Naive thymus-derived CD8-positive, alpha-beta T cell (primary cell): Measurements from ENCODE around the gene SLC22A25. TPM values are rescaled to one million over a fixed set of nuclear protein-coding genes. Genes with fewer than 3 reads are reported as not detected.
"Not testable (repeated sequence)": the region's sequence is repeated elsewhere in the genome, so short reads cannot be mapped to it uniquely, and the experiment has no call there.

ENCODE experiments used
- ATAC-seq, 2 donors: fragments of 150-1000 bp; cut with Tn5 transposase in 1 of 2; sonication (Bioruptor Pico), chemical (Tn5 transposase) in 1 of 2; 1 replicate in 1 of 2; 2 replicates in 1 of 2; pipeline ENCODE4 v1.10.0; 2021; ENCODE audit warnings: mild to moderate bottlenecking in 2 of 2, moderate library complexity in 2 of 2
- POLR2A ChIA-PET: fragments of 350-600 bp; sonication (Branson Sonifier 250); formaldehyde crosslinking; loops from one replicate; lab custom pipeline; 2021; ENCODE audit warnings: antibody characterized with exemption; lab: Charles Lee
- DNase-seq, 10 donors: peaks; one replicate each; pipeline versions ENCODE4 v3.0.0 to v3.0.0-alpha.2; 2020 to 2022
- H3K27ac Mint-ChIP-seq, 10 donors: one replicate each; pipeline ENCODE4 v1.8.0; 2020 to 2022; ENCODE audit warnings: mild to moderate bottlenecking in 10 of 10, mixed read lengths in 10 of 10, moderate library complexity in 4 of 10, inconsistent platforms in 1 of 10
- H3K27me3 Mint-ChIP-seq, 5 donors: one replicate each; pipeline ENCODE4 v1.8.0; 2021 to 2022; ENCODE audit warnings: mixed read lengths in 5 of 5
- H3K36me3 Mint-ChIP-seq, 3 donors: one replicate each; pipeline ENCODE4 v1.8.0; 2020 to 2022; ENCODE audit warnings: mixed read lengths in 3 of 3, mild to moderate bottlenecking in 2 of 3, inconsistent platforms in 1 of 3
- H3K4me1 Mint-ChIP-seq, 4 donors: one replicate each; pipeline ENCODE4 v1.8.0; 2021 to 2022; ENCODE audit warnings: mixed read lengths in 4 of 4
- H3K4me3 Mint-ChIP-seq, 10 donors: one replicate each; pipeline ENCODE4 v1.8.0; 2020 to 2022; ENCODE audit warnings: mild to moderate bottlenecking in 10 of 10, mixed read lengths in 10 of 10, moderate library complexity in 6 of 10, inconsistent platforms in 1 of 10
- H3K9me3 Mint-ChIP-seq, 9 donors: one replicate each; pipeline ENCODE4 v1.8.0; 2020 to 2022; ENCODE audit warnings: mixed read lengths in 9 of 9, mild to moderate bottlenecking in 3 of 9, inconsistent platforms in 1 of 9, moderate library complexity in 1 of 9
- polyA plus RNA-seq, 3 donors: library from polyadenylated mRNA; unstranded; fragments of 300-500 nt; fragmentation: Illumina TruSeq; gene quantifications; one replicate each; pipeline ENCODE4 v1.2.3, GENCODE V29; 2021
- total RNA-seq, 8 experiments: library from RNA in 2 of 8; stranded (reverse) in 2 of 8; gene quantifications; one replicate each; pipeline ENCODE4 v1.2.3 and lab custom pipeline; 2021 to 2026

The SLC22A25 gene
- total and polyA plus RNA-seq, 5 experiments from 2014 or later = not detected

DNA sequence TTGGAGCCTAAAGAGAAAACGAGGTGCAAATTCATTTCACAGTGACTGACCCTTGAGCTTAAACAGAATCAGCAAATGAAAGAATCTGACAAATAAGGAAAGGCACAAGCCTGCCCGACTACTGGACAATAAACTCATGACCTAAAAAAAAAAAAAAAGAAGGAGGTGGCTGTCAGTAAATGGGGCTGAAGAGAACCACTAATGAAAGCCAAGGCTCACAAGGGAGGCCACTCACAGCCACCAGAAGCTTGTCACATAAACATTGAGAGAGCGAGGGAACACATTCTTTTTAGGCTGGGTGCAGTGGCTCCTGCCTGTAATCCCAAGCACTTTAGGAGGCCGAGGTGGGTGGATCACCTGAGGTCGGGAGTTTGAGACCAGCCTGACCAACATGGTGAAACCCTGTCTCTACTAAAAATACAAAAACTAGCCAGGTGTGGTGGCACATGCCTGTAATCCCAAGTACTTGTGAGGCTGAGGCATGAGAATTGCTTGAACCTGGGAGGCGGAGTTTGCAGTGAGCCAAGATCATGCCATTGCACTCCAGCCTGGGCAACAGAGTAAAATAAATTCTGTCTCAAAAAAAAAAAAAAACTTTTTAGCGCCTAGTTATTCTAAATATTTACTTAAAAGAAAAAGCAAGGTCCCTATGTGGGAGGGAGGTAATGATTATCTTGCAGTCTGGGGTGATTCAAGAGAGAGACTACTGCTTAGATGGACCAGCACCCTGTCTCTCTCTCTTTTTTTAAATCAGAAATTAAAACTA lies 4.0 kb upstream of the SLC22A25 start:
- POLR2A ChIA-PET, H3K4me3 Mint-ChIP-seq, H3K27ac Mint-ChIP-seq, ATAC-seq, H3K9me3 Mint-ChIP-seq, DNase-seq, H3K36me3 Mint-ChIP-seq, H3K4me1 Mint-ChIP-seq: not testable (repeated sequence)
- peaks cover 3 to 25% (median 20%) of the 10 kb centered on the region in 5 donors for H3K27me3 Mint-ChIP-seq

DNA sequence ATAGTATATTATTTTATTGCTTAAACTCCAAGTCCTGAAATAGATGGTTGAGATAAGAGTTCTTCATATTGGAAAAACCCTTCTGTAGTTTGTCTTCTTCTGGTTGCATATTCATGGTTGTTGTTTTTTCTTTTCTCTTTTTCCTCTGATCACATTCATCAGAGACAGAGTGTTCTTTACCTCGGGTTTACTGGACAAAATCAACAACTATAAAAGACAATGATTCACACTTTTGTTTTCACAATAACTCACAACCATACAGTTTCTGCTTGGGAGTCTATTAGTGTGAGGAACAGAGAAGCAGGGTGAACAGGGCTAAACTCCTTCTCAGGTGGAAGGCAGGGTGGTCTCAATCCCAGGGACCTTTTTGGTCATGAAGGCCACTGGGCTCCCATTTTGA lies 2.6 kb upstream of the SLC22A25 start:
- H3K4me3 Mint-ChIP-seq = no peak overlapping the region
- no peaks in the 10 kb centered on the region for H3K36me3 Mint-ChIP-seq
- ATAC-seq (no peak), DNase-seq (no peak)
- POLR2A ChIA-PET = no interaction called here
- H3K27me3 Mint-ChIP-seq = peaks cover 3 to 26% (median 20%) of the 10 kb centered on the region in 5 donors
- no peaks in the 10 kb centered on the region for H3K9me3 Mint-ChIP-seq
- peaks cover 7 to 19% (median 17%) of the 10 kb centered on the region in 4 donors for H3K4me1 Mint-ChIP-seq
- peak overlapping the region in 1 of 10 donors; percentile 20 for H3K27ac Mint-ChIP-seq

DNA sequence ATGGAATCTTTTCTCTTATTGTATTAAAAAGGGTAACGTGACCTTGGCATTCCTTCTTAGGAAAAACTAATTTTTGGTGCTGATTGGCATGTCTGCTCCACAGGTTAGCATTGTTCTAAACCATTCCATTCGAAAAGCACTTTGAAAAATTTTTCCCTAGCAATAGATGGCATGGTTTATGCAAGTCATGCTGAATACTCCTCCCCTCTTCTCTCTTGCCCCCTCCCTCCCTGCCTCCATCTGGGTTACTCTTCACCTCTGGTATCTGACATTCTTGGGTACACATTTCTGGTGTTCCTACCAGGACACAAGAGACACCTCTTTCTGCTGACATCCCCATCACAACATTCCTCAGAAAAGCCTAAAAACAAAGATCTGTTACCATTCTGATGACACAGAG lies 1.5 kb upstream of the SLC22A25 start:
- H3K9me3 Mint-ChIP-seq = peaks cover 0 to 2% (median 0%) of the 10 kb centered on the region in 9 donors
- no peaks in the 10 kb centered on the region for H3K36me3 Mint-ChIP-seq
- DNase-seq (no peak), ATAC-seq (no peak)
- H3K27ac Mint-ChIP-seq = no peak overlapping the region
- H3K4me3 Mint-ChIP-seq = no peak overlapping the region
- peaks cover 3 to 22% (median 20%) of the 10 kb centered on the region in 5 donors for H3K27me3 Mint-ChIP-seq
- peaks cover 7 to 20% (median 18%) of the 10 kb centered on the region in 4 donors for H3K4me1 Mint-ChIP-seq
- POLR2A ChIA-PET = no interaction called here

GRCh38 chr11:63242089-63242781 lies 1.2 kb downstream of the SLC22A25 start:
- Mint-ChIP-seq H3K4me1 (peaks cover 7 to 20% (median 18%) of the 10 kb centered on the region in 4 donors), H3K9me3 (peaks cover 0 to 5% (median 2%) of the 10 kb centered on the region in 9 donors), H3K36me3 (peaks cover 0 to 9% (median 0%) of the 10 kb centered on the region in 3 donors), H3K27ac (peak overlapping the region in 3 of 10 donors; percentile 0 to 66 (median 3)), H3K27me3 (peaks cover 3 to 22% (median 19%) of the 10 kb centered on the region in 5 donors), H3K4me3 (peak overlapping the region in 4 of 10 donors; percentile 25 to 59 (median 36))
- POLR2A ChIA-PET = no interaction called here
- ATAC-seq (peak; percentile 39 to 68), DNase-seq (peak in 2 of 10 donors; percentile 20 to 31)

DNA sequence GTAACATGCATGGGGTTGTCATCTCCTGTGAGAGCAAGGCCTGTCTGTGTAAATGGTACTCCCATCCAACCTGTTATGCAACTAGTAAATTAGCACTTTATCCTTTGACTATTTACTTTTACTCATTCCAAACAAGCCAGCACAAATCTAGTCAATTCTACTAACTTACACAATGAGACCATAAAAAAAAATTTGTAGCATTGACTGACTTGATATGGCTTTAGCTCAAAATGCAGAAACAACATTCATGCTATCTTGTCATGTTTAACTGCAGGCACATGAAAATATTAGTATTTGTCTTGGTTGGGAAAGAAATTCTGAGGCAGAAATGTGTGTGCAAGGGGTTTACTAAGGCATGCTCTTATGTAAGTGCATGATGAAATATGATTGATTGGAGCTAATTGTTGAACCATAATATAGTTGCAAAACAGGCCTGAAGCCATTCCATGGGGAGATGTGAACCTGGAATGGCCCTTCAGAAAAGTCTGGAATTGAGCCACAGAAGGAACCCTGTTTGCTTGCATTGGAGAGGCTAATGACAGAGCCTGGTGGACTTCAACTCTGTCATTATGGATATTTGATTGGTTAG lies 2.5 kb downstream of the SLC22A25 start:
- peaks cover 2 to 20% (median 17%) of the 10 kb centered on the region in 5 donors for H3K27me3 Mint-ChIP-seq
- H3K36me3 Mint-ChIP-seq = peaks cover 0 to 16% (median 0%) of the 10 kb centered on the region in 3 donors
- H3K4me3 Mint-ChIP-seq = no peak overlapping the region
- ATAC-seq (no peak), DNase-seq (no peak)
- peaks cover 0 to 11% (median 8%) of the 10 kb centered on the region in 9 donors for H3K9me3 Mint-ChIP-seq
- peaks cover 7 to 26% (median 24%) of the 10 kb centered on the region in 4 donors for H3K4me1 Mint-ChIP-seq
- POLR2A ChIA-PET = no interaction called here
- peak overlapping the region in 1 of 10 donors; percentile 2 for H3K27ac Mint-ChIP-seq

DNA sequence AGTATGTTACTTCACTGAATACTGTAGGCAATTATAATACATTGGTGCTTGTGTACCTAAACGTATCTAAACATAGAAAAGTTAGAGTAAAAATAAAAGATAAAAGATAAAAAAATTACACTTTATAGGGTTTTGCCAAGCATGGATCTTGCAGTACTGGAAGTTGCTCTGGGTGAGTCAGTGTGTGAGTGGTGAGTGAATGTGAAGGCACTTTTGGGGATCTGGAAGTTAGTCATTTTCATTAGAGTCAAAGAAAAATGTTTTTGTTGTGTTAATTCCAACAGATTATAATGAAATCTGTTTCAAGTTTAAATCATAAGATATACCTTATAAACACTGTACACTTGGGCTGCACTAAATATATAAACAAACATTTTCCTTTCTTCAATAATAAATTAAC lies 3.3 kb downstream of the SLC22A25 start:
- no peak overlapping the region for H3K4me3 Mint-ChIP-seq
- H3K36me3 Mint-ChIP-seq = peaks cover 0 to 20% (median under 1%) of the 10 kb centered on the region in 3 donors
- H3K9me3 Mint-ChIP-seq = peaks cover 0 to 16% (median 8%) of the 10 kb centered on the region in 9 donors
- H3K27me3 Mint-ChIP-seq = peaks cover 2 to 20% (median 18%) of the 10 kb centered on the region in 5 donors
- H3K4me1 Mint-ChIP-seq = peaks cover 12 to 32% (median 28%) of the 10 kb centered on the region in 4 donors
- peak overlapping the region in 1 of 10 donors; percentile 44 for H3K27ac Mint-ChIP-seq
- POLR2A ChIA-PET = no interaction called here
- DNase-seq = no peak
- no peak for ATAC-seq

DNA sequence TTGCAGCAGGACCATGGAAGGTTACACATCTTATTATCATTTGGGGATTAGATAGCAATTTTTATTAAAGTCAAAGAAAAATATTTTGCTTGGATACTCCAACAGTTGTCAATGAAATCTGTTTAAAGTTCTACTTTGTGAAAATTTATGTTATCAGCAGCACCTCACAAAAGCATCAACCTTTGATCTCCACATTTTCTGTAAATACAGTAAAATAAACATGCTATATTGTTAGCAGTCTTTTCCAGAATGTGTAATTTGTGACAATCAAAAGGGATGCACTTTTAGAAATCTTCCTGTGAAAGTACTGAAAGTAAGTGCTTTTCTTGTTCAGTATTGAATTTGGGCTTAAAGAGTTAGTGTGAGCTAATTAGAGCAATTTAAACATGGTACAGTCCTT lies 4.1 kb downstream of the SLC22A25 start:
- Mint-ChIP-seq H3K4me3 (no peak overlapping the region), H3K36me3 (peaks cover 0 to 21% (median 2%) of the 10 kb centered on the region in 3 donors), H3K27me3 (peaks cover 0 to 17% (median 14%) of the 10 kb centered on the region in 5 donors), H3K9me3 (peaks cover 0 to 20% (median 8%) of the 10 kb centered on the region in 9 donors), H3K27ac (no peak overlapping the region), H3K4me1 (peaks cover 15 to 34% (median 31%) of the 10 kb centered on the region in 4 donors)
- no peak for DNase-seq
- POLR2A ChIA-PET = no interaction called here
- ATAC-seq = no peak

- POLR2A ChIA-PET = no interaction called here
- H3K4me3 Mint-ChIP-seq = peak overlapping the region in 1 of 10 donors; percentile 1
- ATAC-seq = no peak
- peaks cover 0 to 18% (median 10%) of the 10 kb centered on the region in 5 donors for H3K27me3 Mint-ChIP-seq
- no peak overlapping the region for H3K27ac Mint-ChIP-seq
- peaks cover 0 to 21% (median 4%) of the 10 kb centered on the region in 3 donors for H3K36me3 Mint-ChIP-seq
- peaks cover 14 to 29% (median 25%) of the 10 kb centered on the region in 4 donors for H3K4me1 Mint-ChIP-seq
- peaks cover 0 to 21% (median 9%) of the 10 kb centered on the region in 9 donors for H3K9me3 Mint-ChIP-seq
- no peak for DNase-seq
These were observed 6.0 kb downstream of the SLC22A25 start for GRCh38 chr11:63237413-63237812.

GRCh38 chr11:63235471-63236461 lies 7.6 kb downstream of the SLC22A25 start:
- peak in 9 of 10 donors; percentile 7 to 71 (median 37) for DNase-seq
- Mint-ChIP-seq H3K9me3 (peaks cover 0 to 24% (median 9%) of the 10 kb centered on the region in 9 donors), H3K4me1 (peaks cover 8 to 15% (median 13%) of the 10 kb centered on the region in 4 donors), H3K36me3 (peaks cover 0 to 21% (median 4%) of the 10 kb centered on the region in 3 donors), H3K27ac (peak overlapping the region; percentile 10 to 93 (median 67)), H3K27me3 (peaks cover 3 to 22% (median 13%) of the 10 kb centered on the region in 5 donors), H3K4me3 (peak overlapping the region in 8 of 10 donors; percentile 3 to 77 (median 38))
- POLR2A ChIA-PET = interaction anchor here (0.6 kb wide), 2 partner anchors 354 to 1982 kb away, joined by 3 read pairs; no protein-coding TSS in a partner anchor
- ATAC-seq = not testable (repeated sequence)

GRCh38 chr11:63229815-63230214 lies 13.6 kb downstream of the SLC22A25 start:
- ATAC-seq = no peak
- H3K27me3 Mint-ChIP-seq = peaks cover 4 to 37% (median 23%) of the 10 kb centered on the region in 5 donors
- POLR2A ChIA-PET = no interaction called here
- H3K9me3 Mint-ChIP-seq = peaks cover 0 to 10% (median 0%) of the 10 kb centered on the region in 9 donors
- H3K27ac Mint-ChIP-seq = no peak overlapping the region
- peaks cover 0 to under 1% (median under 1%) of the 10 kb centered on the region in 4 donors for H3K4me1 Mint-ChIP-seq
- no peak for DNase-seq
- H3K36me3 Mint-ChIP-seq = peaks cover 0 to 2% (median 0%) of the 10 kb centered on the region in 3 donors
- H3K4me3 Mint-ChIP-seq = no peak overlapping the region

GRCh38 chr11:63227521-63228107 lies 15.8 kb downstream of the SLC22A25 start:
- POLR2A ChIA-PET = no interaction called here
- H3K4me1 Mint-ChIP-seq = no peaks in the 10 kb centered on the region
- ATAC-seq = no peak

More at GRCh38 chr11:63227521-63228107, 15.8 kb downstream of the SLC22A25 start:
- Mint-ChIP-seq H3K36me3 (no peaks in the 10 kb centered on the region), H3K27ac (no peak overlapping the region), H3K27me3 (peaks cover 5 to 37% (median 25%) of the 10 kb centered on the region in 5 donors), H3K9me3 (peaks cover 0 to 6% (median 0%) of the 10 kb centered on the region in 9 donors), H3K4me3 (no peak overlapping the region)
- DNase-seq = no peak
